H9 (cell line): ENCODE data around the gene SIAH2. TPM values are rescaled to one million over a fixed set of nuclear protein-coding genes. Genes with fewer than 3 reads are reported as not detected.

Experiments
- DNase-seq: peaks from one replicate; pipeline ENCODE4 v3.0.0-alpha.2; 2017
- H2AFZ ChIP-seq: one replicate; pipeline ENCODE4 v1.6.1; 2013; ENCODE audit warnings: mild to moderate bottlenecking, low read length, control low read depth, moderate library complexity
- H2AK5ac ChIP-seq: 2 replicates; pipeline ENCODE4 v1.6.1; 2013; ENCODE audit warnings: low read length, control low read depth, mixed read lengths; ENCODE audit not compliant: insufficient read length
- H2BK120ac ChIP-seq: one replicate; pipeline ENCODE4 v1.6.1; 2013; ENCODE audit warnings: low read depth, mild to moderate bottlenecking, low read length, control low read depth, inconsistent platforms; ENCODE audit not compliant: poor library complexity, severe bottlenecking
- H2BK12ac ChIP-seq: 2 replicates; pipeline ENCODE4 v1.6.1; 2013; ENCODE audit warnings: low read length, control low read depth, mixed read lengths, low read depth; ENCODE audit not compliant: insufficient read length
- H2BK15ac ChIP-seq: 2 replicates; pipeline ENCODE4 v1.6.1; 2013; ENCODE audit warnings: low read depth, low read length, control low read depth
- H2BK20ac ChIP-seq: one replicate; pipeline ENCODE4 v1.6.1; 2013; ENCODE audit warnings: low read depth, mild to moderate bottlenecking, low read length, control low read depth, inconsistent platforms; ENCODE audit not compliant: poor library complexity, severe bottlenecking
- H2BK5ac ChIP-seq: 2 replicates; pipeline ENCODE4 v1.6.1; 2013; ENCODE audit warnings: low read length, control low read depth, mixed read lengths; ENCODE audit not compliant: insufficient read length
- H3K14ac ChIP-seq: 2 replicates; pipeline ENCODE4 v1.6.1; 2013; ENCODE audit warnings: low read length, control low read depth; ENCODE audit not compliant: insufficient read depth
- H3K18ac ChIP-seq: 2 replicates; pipeline ENCODE4 v1.6.1; 2013; ENCODE audit warnings: low read depth, mild to moderate bottlenecking, mixed read lengths, low read length, control low read depth; ENCODE audit not compliant: insufficient read length
- H3K23ac ChIP-seq: 2 replicates; pipeline ENCODE4 v1.6.1; 2013; ENCODE audit warnings: low read length, control low read depth, mixed read lengths, low read depth; ENCODE audit not compliant: insufficient read length
- H3K23me2 ChIP-seq: 2 replicates; pipeline ENCODE4 v1.6.1; 2013; ENCODE audit warnings: low read depth, mild to moderate bottlenecking, mixed read lengths, low read length, control low read depth; ENCODE audit not compliant: insufficient read length, poor library complexity, severe bottlenecking
- H3K27ac ChIP-seq: 2 replicates; pipeline ENCODE4 v1.5.1; 2013; ENCODE audit warnings: low read length, control low read depth, mixed read lengths, low read depth; ENCODE audit not compliant: insufficient read length
- H3K27me3 ChIP-seq: 2 replicates; pipeline ENCODE4 v1.6.1; 2013; ENCODE audit warnings: low read length, control low read depth, inconsistent platforms; ENCODE audit not compliant: insufficient read depth
- H3K4ac ChIP-seq: 2 replicates; pipeline ENCODE4 v1.6.1; 2013; ENCODE audit warnings: low read depth, mild to moderate bottlenecking, control low read depth, inconsistent platforms, low read length, moderate library complexity
- H3K4me1 ChIP-seq: 2 replicates; pipeline ENCODE4 v1.6.1; 2013; ENCODE audit warnings: low read length, control low read depth, inconsistent platforms; ENCODE audit not compliant: insufficient read depth
- H3K4me2 ChIP-seq: 2 replicates; pipeline ENCODE4 v1.6.1; 2013; ENCODE audit warnings: low read length, control low read depth, mixed read lengths; ENCODE audit not compliant: insufficient read length, insufficient read depth
- H3K56ac ChIP-seq: 2 replicates; pipeline ENCODE4 v1.6.1; 2013; ENCODE audit warnings: low read depth, mild to moderate bottlenecking, mixed read lengths, low read length, control low read depth; ENCODE audit not compliant: insufficient read length
- H3K79me1 ChIP-seq: 2 replicates; pipeline ENCODE4 v1.6.1; 2013; ENCODE audit warnings: low read depth, mild to moderate bottlenecking, moderate library complexity, low read length, control low read depth, inconsistent platforms; ENCODE audit not compliant: insufficient read depth, poor library complexity, severe bottlenecking
- H3K79me2 ChIP-seq: 2 replicates; pipeline ENCODE4 v1.6.1; 2013; ENCODE audit warnings: low read length, control low read depth, inconsistent platforms; ENCODE audit not compliant: insufficient read depth
- H3K9ac ChIP-seq: 2 replicates; pipeline ENCODE4 v1.6.1; 2013; ENCODE audit warnings: low read length, control low read depth, mixed read lengths; ENCODE audit not compliant: insufficient read length; ENCODE audit errors: extremely low read depth
- H3K9me3 ChIP-seq: one replicate; pipeline ENCODE4 v1.6.1; 2013; ENCODE audit warnings: low read depth, low read length, inconsistent platforms; ENCODE audit not compliant: control insufficient read depth
- H3T11ph ChIP-seq: one replicate; pipeline ENCODE4 v1.6.1; 2013; ENCODE audit warnings: mild to moderate bottlenecking, low read length, control low read depth, inconsistent platforms
- H4K20me1 ChIP-seq: one replicate; pipeline ENCODE4 v1.6.1; 2013; ENCODE audit not compliant: control insufficient read depth, insufficient read length, insufficient read depth
- H4K5ac ChIP-seq: 2 replicates; pipeline ENCODE4 v1.6.1; 2013; ENCODE audit warnings: low read depth, mild to moderate bottlenecking, mixed read lengths, low read length, control low read depth; ENCODE audit not compliant: insufficient read length
- H4K8ac ChIP-seq: replicated peaks from 2 replicates; pipeline ENCODE4 v1.6.1; 2013; ENCODE audit warnings: low read length, control low read depth, mixed read lengths, low read depth; ENCODE audit not compliant: insufficient read length
- H4K91ac ChIP-seq: 2 replicates; pipeline ENCODE4 v1.6.1; 2013; ENCODE audit warnings: low read depth, mild to moderate bottlenecking, moderate library complexity, mixed read lengths, low read length, control low read depth; ENCODE audit not compliant: insufficient read length
- H3K27ac Mint-ChIP-seq, 3 experiments: 2 replicates in 2 of 3; 3 replicates in 1 of 3; pipeline ENCODE4 v1.8.0; 2020 to 2021; ENCODE audit warnings: mixed read lengths in 3 of 3, mild to moderate bottlenecking in 1 of 3, moderate library complexity in 1 of 3
- H3K27me3 Mint-ChIP-seq: 2 replicates; pipeline ENCODE4 v1.8.0; 2021; ENCODE audit warnings: low read depth, mild to moderate bottlenecking, moderate library complexity, mixed read lengths
- H3K36me3 Mint-ChIP-seq, 3 experiments: 2 replicates in 2 of 3; 3 replicates in 1 of 3; pipeline ENCODE4 v1.8.0; 2020 to 2021; ENCODE audit warnings: low read depth in 3 of 3, mixed read lengths in 3 of 3; ENCODE audit not compliant: insufficient read depth in 1 of 3
- H3K4me1 Mint-ChIP-seq, 2 experiments: 2 replicates each; pipeline ENCODE4 v1.8.0; 2020; ENCODE audit warnings: mixed read lengths in 2 of 2
- H3K4me3 Mint-ChIP-seq, 2 experiments: 2 replicates in 1 of 2; 3 replicates in 1 of 2; pipeline ENCODE4 v1.8.0; 2020 to 2021; ENCODE audit warnings: mild to moderate bottlenecking in 2 of 2, mixed read lengths in 2 of 2, moderate library complexity in 1 of 2
- H3K9me3 Mint-ChIP-seq, 2 experiments: 2 replicates in 1 of 2; 3 replicates in 1 of 2; pipeline ENCODE4 v1.8.0; 2020; ENCODE audit warnings: mild to moderate bottlenecking in 2 of 2, mixed read lengths in 2 of 2, moderate library complexity in 1 of 2
- CTCF ChIP-seq: fragments of 200-600 bp; sonication (generic); conservative IDR thresholded peaks from 3 replicates; pipeline ENCODE4 v1.8.0; 2021; ENCODE audit warnings: antibody characterized with exemption, mild to moderate bottlenecking
- WGBS: extraction: QIAGEN DNeasy Blood & Tissue Kit; methylation state at CpG from one replicate; pipeline ENCODE4 v1.1.7; 2013; ENCODE audit warnings: missing lambda C conversion rate, low lambda C conversion rate, mixed read lengths; ENCODE audit not compliant: insufficient read length; ENCODE audit errors: extremely low coverage; 5-methylcytosine and 5-hydroxymethylcytosine counted together
- total RNA-seq: library from RNA; stranded (reverse); gene quantifications from 2 replicates; pipeline ENCODE4 v1.2.1, GENCODE V29; 2021

Gene SIAH2
- total RNA-seq, 1 experiment from 2014 or later, result 17.4 TPM

- no peaks in the 10 kb centered on the region for H3K79me1 ChIP-seq
- no peak overlapping the region for H3K56ac ChIP-seq
Observed at GRCh38 chr3:150723946-150724345, 39.0 kb downstream of the SIAH2 start.

More at GRCh38 chr3:150723946-150724345, 39.0 kb downstream of the SIAH2 start:
- Histone ChIP-seq H4K20me1 (no peaks in the 10 kb centered on the region), H3K4me1 (no peaks in the 10 kb centered on the region), H2BK5ac (no peak overlapping the region), H2AFZ (no peak overlapping the region), H4K5ac (no peak overlapping the region), H2BK15ac (no peak overlapping the region), H2BK12ac (no peak overlapping the region), H2BK20ac (no peak overlapping the region), H4K8ac (no peak overlapping the region), H3K23me2 (no peaks in the 10 kb centered on the region), H3K79me2 (no peaks in the 10 kb centered on the region), H3K14ac (no peak overlapping the region), H2AK5ac (no peak overlapping the region), H3K9me3 (no peaks in the 10 kb centered on the region), H3K27me3 (no peaks in the 10 kb centered on the region), H3T11ph (no peak overlapping the region), H3K4ac (no peak overlapping the region), H3K27ac (no peak overlapping the region), H2BK120ac (no peak overlapping the region), H3K4me2 (no peak overlapping the region), H3K18ac (no peak overlapping the region), H3K23ac (no peak overlapping the region), H4K91ac (no peak overlapping the region), H3K9ac (no peak overlapping the region)
- H3K4me3 Mint-ChIP-seq, result no peak overlapping the region
- WGBS, result no CpG with 5 or more reads among the region's 6 CpGs
- no peak for DNase-seq
- H3K9me3 Mint-ChIP-seq, result no peaks in the 10 kb centered on the region
- H3K4me1 Mint-ChIP-seq, result peaks cover 0 to 2% of the 10 kb centered on the region in 2 experiments; a peak in 1 of 4 replicates
- H3K27ac Mint-ChIP-seq, result no peak overlapping the region
- no peaks in the 10 kb centered on the region; a peak in 1 of 7 replicates for H3K36me3 Mint-ChIP-seq
- no peaks in the 10 kb centered on the region for H3K27me3 Mint-ChIP-seq
- no peak for TF ChIP-seq CTCF
